HS-27A (cell line): ENCODE data around the gene KAT5.
"Not testable (repeated sequence)": the region's sequence is repeated elsewhere in the genome, so short reads cannot be mapped to it uniquely, and the experiment has no call there.

Experiments used
- DNase-seq: peaks from one replicate; pipeline ENCODE4 v3.0.0-alpha.2; 2012; ENCODE audit warnings: low read depth, missing footprints

KAT5 gene

DNA sequence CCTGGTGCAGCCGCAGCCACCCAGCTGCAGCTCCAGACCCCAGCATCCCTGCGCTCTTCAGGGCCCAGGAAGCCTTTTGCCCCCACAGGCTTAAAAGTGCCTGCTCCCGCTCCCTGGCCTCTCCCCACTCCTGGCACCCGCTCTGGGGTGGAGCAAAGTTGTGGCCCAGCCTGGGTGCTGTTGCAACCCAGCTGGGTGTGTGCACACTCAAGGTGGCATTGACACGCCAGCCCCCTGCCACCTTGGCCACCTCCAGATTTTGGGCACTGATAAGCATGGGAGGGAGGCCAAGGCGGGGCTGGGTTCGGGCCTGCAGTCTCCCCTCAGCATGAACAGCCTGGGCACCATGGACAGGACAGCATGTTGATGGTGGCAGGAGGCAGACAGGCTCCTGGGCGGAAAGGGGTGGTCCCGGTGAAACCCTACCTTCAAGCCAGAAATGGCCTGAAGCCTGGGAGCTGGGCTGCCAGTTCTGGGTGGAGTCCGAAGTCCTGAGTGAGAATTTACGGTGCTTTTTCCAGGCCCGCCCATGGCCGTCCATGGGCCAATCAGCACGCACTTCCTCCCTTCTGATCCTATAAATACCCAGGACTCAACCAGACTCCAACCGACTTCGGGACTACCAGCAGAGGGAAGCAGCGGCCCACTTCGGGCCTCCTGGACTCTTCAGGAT is 32.1 kb downstream of the KAT5 start:
- no peak for DNase-seq

DNA sequence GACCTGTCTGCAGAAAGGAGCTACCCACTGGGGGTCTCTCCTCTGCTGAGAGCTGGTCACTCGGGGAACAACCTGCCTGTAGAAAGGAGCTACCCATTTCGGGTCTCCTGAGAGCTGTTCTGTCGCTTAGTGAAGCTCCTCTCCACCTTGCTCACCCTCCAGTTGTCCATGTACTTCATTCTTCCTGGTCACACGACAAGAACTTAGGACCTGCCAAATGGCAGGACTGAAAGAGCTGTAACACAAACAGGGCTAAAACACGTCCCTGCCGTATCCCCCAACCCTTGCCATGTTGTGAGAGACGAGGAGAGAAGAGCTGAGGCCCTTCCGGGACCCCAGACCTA is 32.6 kb downstream of the KAT5 start:
- no peak for DNase-seq

DNA sequence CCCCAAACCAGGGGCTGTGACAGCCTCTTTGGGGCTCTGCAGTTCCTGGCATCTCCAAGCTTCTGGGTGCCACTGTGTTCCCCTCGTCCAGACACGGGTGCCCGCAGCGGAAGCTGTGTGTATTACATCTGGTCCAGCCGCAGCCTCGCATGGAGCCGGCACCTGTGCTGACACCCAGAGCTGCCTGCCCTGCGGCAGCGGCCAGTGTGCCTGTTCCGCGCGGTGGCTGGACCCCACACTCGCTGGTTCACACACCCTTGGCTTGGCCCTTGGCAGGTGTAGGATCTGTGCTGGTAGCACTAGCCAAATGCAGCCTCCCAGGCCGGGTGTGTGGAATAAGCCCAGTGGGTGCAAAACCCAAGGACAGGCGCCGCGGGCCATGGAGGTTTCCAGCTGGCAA is 33.0 kb downstream of the KAT5 start:
- no peak for DNase-seq

GRCh38 chr11:65762169-65762568 is 50.1 kb downstream of the KAT5 start:
- DNase-seq = not testable (repeated sequence)

- DNase-seq = not testable (repeated sequence)
Observed at GRCh38 chr11:65762816-65763215, 50.8 kb downstream of the KAT5 start.

GRCh38 chr11:65764434-65764833 is 52.4 kb downstream of the KAT5 start:
- DNase-seq = no peak

DNA sequence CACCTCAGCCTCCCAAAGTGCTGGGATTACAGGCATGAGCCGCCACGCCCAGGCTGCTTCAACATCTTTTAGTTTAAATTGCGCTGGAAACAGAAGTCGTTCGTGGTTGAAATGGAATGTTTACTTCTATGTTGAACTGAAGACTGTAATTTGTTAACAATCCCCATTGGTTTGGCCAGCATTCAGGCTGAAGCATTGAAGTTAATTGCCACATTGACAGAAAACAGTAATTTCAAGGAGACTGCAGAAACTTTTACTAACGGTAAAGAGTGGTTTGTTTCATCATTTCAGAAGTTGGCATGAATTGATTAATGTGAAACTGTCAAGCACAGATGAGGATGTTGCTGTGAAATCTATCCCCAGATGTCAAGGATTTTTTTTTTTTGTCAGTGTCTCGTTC is 54.5 kb downstream of the KAT5 start:
- no peak for DNase-seq

GRCh38 chr11:65767406-65767805 is 55.4 kb downstream of the KAT5 start:
- DNase-seq = no peak

- DNase-seq = not testable (repeated sequence)
Observed at GRCh38 chr11:65767806-65768205, 55.8 kb downstream of the KAT5 start.
